Activated naive CD4-positive, alpha-beta T cell treated with anti-CD3 and anti-CD28 coated beads for 36 hours (primary cell): ENCODE results near the gene TRIM22. TPM values are rescaled to one million over a fixed set of nuclear protein-coding genes. Genes with fewer than 3 reads are reported as not detected.
"Not testable (repeated sequence)": the region's sequence is repeated elsewhere in the genome, so short reads cannot be mapped to it uniquely, and the experiment has no call there.

Experiments used
- CTCF ChIA-PET: fragments of 350-600 bp; sonication (Branson Sonifier 250); formaldehyde crosslinking; loops from one replicate; lab custom pipeline; 2021; ENCODE audit warnings: antibody characterized with exemption; lab: Charles Lee
- DNase-seq: peaks from one replicate; pipeline ENCODE4 v3.0.0-alpha.2; 2020
- H3K27ac Mint-ChIP-seq: one replicate; pipeline ENCODE4 v1.8.0; 2021; ENCODE audit warnings: mild to moderate bottlenecking, mixed read lengths
- H3K27me3 Mint-ChIP-seq: one replicate; pipeline ENCODE4 v1.8.0; 2021; ENCODE audit warnings: low read depth, mixed read lengths
- H3K36me3 Mint-ChIP-seq: one replicate; pipeline ENCODE4 v1.8.0; 2021; ENCODE audit warnings: low read depth, mixed read lengths
- H3K4me1 Mint-ChIP-seq: one replicate; pipeline ENCODE4 v1.8.0; 2021; ENCODE audit warnings: low read depth, mixed read lengths
- H3K4me3 Mint-ChIP-seq: one replicate; pipeline ENCODE4 v1.8.0; 2021; ENCODE audit warnings: mild to moderate bottlenecking, moderate library complexity, mixed read lengths
- H3K9me3 Mint-ChIP-seq: one replicate; pipeline ENCODE4 v1.8.0; 2021; ENCODE audit warnings: mixed read lengths
- intact Hi-C: fragments of 100-400 bp; cut with micrococcal nuclease; formaldehyde crosslinking; loops from one replicate; pipeline ENCODE4 v1.15.1; 2023
- total RNA-seq, 2 experiments: library from RNA; stranded (reverse); gene quantifications; one replicate each; pipeline ENCODE4 v1.2.3, GENCODE V29; 2021

The TRIM22 gene, protein sequence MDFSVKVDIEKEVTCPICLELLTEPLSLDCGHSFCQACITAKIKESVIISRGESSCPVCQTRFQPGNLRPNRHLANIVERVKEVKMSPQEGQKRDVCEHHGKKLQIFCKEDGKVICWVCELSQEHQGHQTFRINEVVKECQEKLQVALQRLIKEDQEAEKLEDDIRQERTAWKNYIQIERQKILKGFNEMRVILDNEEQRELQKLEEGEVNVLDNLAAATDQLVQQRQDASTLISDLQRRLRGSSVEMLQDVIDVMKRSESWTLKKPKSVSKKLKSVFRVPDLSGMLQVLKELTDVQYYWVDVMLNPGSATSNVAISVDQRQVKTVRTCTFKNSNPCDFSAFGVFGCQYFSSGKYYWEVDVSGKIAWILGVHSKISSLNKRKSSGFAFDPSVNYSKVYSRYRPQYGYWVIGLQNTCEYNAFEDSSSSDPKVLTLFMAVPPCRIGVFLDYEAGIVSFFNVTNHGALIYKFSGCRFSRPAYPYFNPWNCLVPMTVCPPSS
- total RNA-seq: 100 to 1,000 TPM; 280 to 292 TPM

DNA sequence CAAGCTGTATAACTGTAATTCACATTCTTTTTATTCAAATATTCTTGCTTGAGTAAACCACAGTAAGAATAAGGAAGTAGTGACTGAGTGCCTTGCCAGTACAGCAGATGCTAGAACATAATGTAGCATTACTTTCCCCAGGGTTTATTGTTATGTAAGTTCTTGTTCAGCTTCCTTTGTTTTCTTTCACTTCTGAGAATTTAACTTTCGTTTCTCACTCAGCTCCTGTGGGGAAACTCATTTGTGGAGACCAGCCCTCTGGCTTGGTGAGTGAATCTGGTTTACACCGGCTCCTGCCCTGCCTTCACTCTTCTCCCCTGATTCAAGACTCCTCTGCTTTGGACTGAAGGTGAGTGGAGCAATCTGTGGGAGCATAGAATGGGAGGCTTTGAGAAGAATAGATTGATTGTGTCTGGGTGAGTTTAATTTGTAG, at the start of gene TRIM22:
TRIM22 (plus strand) TSS at position 240 of the 433 bp plus-strand sequence. CDS start 6,443 bp downstream, outside the sequence.
- DNase-seq: peak; percentile 79
- Mint-ChIP-seq H3K27ac (peak within 1 kb of the TSS; percentile 98), H3K4me3 (peak within 1 kb of the TSS; percentile 92), H3K27me3 (no peaks in the 10 kb centered on the region), H3K36me3 (peaks cover 36% of the 10 kb centered on the region), H3K9me3 (no peaks in the 10 kb centered on the region), H3K4me1 (peaks cover 48% of the 10 kb centered on the region)
- CTCF ChIA-PET: interaction anchor here (0.8 to 1.2 kb wide), 2 partner anchors 120 to 213 kb away, joined by 3 read pairs; no protein-coding TSS in a partner anchor
- intact Hi-C loops: loop anchor here (1.0 to 5.0 kb wide), 9 partner anchors 64 to 1847 kb away; partner anchors contain the start of genes APBB1, ARFIP2, MRPL17 and RHOG

DNA sequence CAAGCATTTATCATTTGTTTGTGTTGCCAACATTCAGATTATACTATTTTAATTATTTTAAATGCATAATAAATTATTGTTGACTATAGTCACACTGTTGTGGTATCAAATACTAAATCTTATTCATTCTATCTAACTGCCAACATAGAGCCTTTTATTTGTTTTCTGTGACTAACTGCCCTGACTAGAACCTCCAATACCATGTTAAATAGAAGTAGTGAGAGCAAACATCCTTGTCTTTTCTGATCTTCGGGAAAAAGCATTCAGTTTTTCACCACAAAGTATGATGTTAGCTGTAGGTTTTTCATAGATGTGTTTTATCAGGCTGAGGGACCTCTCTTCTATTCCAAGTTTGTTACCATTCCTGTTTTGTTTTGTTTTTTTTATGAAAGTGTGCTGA, 49.6 kb upstream of the TRIM22 start:
- Mint-ChIP-seq H3K27me3 (no peaks in the 10 kb centered on the region), H3K4me3 (no peak overlapping the region), H3K9me3 (no peaks in the 10 kb centered on the region), H3K36me3 (peaks cover 52% of the 10 kb centered on the region), H3K27ac (no peak overlapping the region), H3K4me1 (peaks cover 6% of the 10 kb centered on the region)
- CTCF ChIA-PET: no interaction called here
- intact Hi-C loops: no loop called here
- DNase-seq: no peak

DNA sequence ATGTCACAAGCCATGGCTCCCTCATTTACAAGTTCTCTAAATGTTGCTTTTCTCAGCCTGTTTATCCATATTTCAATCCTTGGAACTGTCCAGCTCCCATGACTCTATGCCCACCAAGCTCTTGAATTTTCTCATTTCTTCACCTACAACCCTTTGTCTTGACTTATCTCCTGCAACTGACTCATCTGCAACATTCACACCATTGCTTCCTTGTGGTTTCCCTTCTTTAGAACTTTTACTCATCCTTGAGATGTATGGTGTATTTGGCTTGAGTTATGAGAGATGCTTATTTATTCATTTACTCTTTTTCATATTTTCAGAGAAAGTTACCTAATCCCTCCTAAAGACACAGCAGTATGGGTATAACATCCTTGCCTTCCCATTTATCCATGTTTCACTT, 46.0 kb upstream of the TRIM22 start:
- no peak for DNase-seq
- Mint-ChIP-seq H3K27ac (no peak overlapping the region), H3K27me3 (no peaks in the 10 kb centered on the region), H3K9me3 (no peaks in the 10 kb centered on the region), H3K4me3 (no peak overlapping the region), H3K4me1 (peaks cover 6% of the 10 kb centered on the region), H3K36me3 (peaks cover 31% of the 10 kb centered on the region)
- intact Hi-C loops: no loop called here
- CTCF ChIA-PET: no interaction called here

DNA sequence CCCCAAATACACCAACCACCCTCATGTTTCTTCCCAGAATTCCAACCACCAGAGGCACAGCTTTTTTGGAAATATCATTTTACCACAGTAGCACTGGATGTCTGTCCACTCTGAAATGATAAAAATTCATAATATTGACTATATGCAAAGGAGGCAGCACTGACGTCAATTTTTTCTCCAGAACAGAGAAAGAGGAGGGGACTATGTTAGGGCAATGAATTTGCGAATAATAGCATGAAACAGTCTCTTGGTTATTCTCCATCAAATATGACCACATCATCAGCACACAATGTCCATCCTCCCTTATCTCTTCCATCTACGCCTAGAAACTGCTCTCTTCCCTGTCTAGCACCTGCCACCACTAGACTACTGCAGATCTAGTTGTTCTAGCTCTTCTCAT, 43.5 kb upstream of the TRIM22 start:
- H3K36me3 Mint-ChIP-seq: peaks cover 17% of the 10 kb centered on the region
- no peak for DNase-seq
- H3K4me3 Mint-ChIP-seq: no peak overlapping the region
- H3K27ac Mint-ChIP-seq: no peak overlapping the region
- peaks cover 6% of the 10 kb centered on the region for H3K4me1 Mint-ChIP-seq
- intact Hi-C loops: no loop called here
- no peaks in the 10 kb centered on the region for H3K9me3 Mint-ChIP-seq
- no peaks in the 10 kb centered on the region for H3K27me3 Mint-ChIP-seq
- CTCF ChIA-PET: no interaction called here

DNA sequence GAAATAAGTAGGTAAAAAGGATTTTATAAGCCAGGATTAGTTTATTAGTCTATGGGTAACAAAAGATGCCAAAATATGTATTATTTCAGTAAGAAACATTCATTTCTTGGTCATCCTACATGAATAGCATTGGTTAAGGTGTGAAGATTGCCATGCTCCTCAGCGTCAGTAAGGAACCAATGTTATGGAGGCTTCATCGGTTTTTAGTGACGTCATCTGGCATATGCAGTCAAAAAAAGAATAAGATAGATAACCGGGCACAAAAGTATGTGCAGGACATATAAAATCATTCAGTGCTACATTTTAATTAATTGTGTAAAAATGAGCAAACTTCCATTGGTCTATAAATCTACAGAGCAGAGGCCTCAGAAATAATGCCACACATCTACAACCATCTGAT, 34.1 kb upstream of the TRIM22 start:
- no peak overlapping the region for H3K4me3 Mint-ChIP-seq

DNA sequence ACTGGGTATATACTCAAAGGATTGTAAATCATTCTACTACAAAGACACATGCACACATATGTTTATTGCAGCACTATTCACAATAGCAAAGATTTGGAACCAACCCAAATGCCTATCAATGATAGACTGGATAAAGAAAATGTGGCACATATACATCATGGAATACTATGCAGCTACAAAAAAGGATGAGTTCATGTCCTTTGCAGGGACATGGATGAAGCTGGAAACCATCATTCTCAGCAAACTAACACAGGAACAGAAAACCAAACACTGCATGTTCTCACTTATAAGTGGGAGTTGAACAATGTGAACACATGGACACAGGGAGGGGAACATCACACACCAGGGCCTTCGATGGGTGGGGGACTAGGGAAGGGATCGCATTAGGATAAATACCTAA, 32.6 kb upstream of the TRIM22 start:
- CTCF ChIA-PET, H3K4me3 Mint-ChIP-seq, intact Hi-C loops, DNase-seq, H3K36me3 Mint-ChIP-seq, H3K27ac Mint-ChIP-seq, H3K27me3 Mint-ChIP-seq, H3K9me3 Mint-ChIP-seq, H3K4me1 Mint-ChIP-seq: not testable (repeated sequence)

More for the DNA sequence above, 34.1 kb upstream of the TRIM22 start:
- peaks cover 3% of the 10 kb centered on the region for H3K9me3 Mint-ChIP-seq
- no peak overlapping the region for H3K27ac Mint-ChIP-seq
- no peaks in the 10 kb centered on the region for H3K4me1 Mint-ChIP-seq
- CTCF ChIA-PET: no interaction called here
- no peaks in the 10 kb centered on the region for H3K27me3 Mint-ChIP-seq
- peaks cover 7% of the 10 kb centered on the region for H3K36me3 Mint-ChIP-seq
- intact Hi-C loops: no loop called here
- DNase-seq: no peak

DNA sequence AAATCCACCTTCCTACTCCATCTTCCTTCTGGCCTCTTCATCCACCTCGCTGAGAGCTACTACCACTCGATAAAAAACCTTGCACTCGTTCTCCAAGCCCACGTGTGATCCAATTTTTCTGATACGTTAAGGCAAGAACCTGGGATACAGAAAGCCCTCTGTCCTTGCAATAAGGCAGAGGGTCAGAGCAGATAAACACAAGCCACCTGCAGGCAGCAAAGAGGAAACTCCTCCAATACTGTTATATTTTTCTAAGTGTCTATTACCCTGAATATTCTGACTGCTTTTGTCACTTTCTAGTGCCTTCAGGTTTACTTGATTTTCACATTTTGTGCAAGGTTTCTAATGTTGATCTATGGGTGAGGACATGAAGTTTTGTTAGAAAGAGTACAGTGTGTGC, 31.3 kb upstream of the TRIM22 start:
- H3K4me3 Mint-ChIP-seq: no peak overlapping the region
- peaks cover 9% of the 10 kb centered on the region for H3K36me3 Mint-ChIP-seq
- CTCF ChIA-PET: no interaction called here
- intact Hi-C loops: no loop called here
- no peak overlapping the region for H3K27ac Mint-ChIP-seq
- no peak for DNase-seq
- no peaks in the 10 kb centered on the region for H3K4me1 Mint-ChIP-seq
- H3K9me3 Mint-ChIP-seq: peaks cover 2% of the 10 kb centered on the region
- no peaks in the 10 kb centered on the region for H3K27me3 Mint-ChIP-seq

DNA sequence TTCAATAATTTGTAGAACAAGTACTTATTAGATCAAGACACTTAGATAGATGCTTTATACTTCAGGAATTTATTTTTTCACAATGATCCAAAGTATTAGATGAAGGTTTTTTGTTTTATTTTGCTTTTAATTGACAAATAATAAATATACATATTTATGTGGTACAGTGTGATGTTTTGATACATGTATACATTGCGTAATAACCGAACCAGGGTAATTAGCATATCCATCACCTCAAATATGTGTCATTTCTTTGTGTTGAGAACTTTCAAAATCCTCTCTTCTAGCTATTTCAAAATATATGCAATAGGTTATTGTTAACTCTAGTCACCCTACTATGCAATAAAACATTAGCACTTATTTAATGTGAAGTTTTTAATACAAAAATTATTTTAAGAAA, 26.1 kb upstream of the TRIM22 start:
- no peaks in the 10 kb centered on the region for H3K9me3 Mint-ChIP-seq
- intact Hi-C loops: no loop called here
- no peak overlapping the region for H3K4me3 Mint-ChIP-seq
- CTCF ChIA-PET: no interaction called here
- H3K36me3 Mint-ChIP-seq: peaks cover 9% of the 10 kb centered on the region
- DNase-seq: no peak
- no peak overlapping the region for H3K27ac Mint-ChIP-seq
- no peaks in the 10 kb centered on the region for H3K4me1 Mint-ChIP-seq
- H3K27me3 Mint-ChIP-seq: no peaks in the 10 kb centered on the region

DNA sequence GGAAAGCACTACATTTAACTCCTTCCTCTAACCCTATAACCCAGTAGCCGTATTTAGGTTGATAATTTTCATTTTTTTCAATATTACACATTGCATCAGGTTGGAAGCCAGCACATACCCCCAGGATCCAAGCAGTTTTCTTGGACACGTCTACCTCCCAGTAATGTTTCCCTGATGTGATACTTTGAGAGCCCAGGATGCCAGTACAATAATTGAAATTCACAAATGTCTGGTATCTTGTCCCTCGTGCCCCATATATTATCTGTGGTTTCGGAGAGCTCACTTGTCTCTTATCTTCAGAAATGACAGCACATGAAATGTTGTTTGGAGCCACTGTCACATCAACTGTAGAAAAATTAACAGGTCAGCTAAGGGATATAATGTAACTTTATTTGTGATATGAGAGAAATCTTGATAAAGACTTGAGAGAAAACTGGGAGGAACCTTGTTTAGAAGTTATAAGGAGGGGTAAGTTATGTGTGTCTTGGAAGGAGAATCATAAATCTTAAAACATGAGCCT, 24.5 kb upstream of the TRIM22 start:
- CTCF ChIA-PET: interaction anchor here (0.6 kb wide), 1 partner anchor 28 kb away, joined by 4 read pairs; no protein-coding TSS in a partner anchor
- H3K9me3 Mint-ChIP-seq: no peaks in the 10 kb centered on the region
- H3K36me3 Mint-ChIP-seq: peaks cover 14% of the 10 kb centered on the region
- no peaks in the 10 kb centered on the region for H3K4me1 Mint-ChIP-seq
- no peak overlapping the region for H3K4me3 Mint-ChIP-seq
- no peak for DNase-seq
- no peaks in the 10 kb centered on the region for H3K27me3 Mint-ChIP-seq
- H3K27ac Mint-ChIP-seq: no peak overlapping the region
- intact Hi-C loops: no loop called here

DNA sequence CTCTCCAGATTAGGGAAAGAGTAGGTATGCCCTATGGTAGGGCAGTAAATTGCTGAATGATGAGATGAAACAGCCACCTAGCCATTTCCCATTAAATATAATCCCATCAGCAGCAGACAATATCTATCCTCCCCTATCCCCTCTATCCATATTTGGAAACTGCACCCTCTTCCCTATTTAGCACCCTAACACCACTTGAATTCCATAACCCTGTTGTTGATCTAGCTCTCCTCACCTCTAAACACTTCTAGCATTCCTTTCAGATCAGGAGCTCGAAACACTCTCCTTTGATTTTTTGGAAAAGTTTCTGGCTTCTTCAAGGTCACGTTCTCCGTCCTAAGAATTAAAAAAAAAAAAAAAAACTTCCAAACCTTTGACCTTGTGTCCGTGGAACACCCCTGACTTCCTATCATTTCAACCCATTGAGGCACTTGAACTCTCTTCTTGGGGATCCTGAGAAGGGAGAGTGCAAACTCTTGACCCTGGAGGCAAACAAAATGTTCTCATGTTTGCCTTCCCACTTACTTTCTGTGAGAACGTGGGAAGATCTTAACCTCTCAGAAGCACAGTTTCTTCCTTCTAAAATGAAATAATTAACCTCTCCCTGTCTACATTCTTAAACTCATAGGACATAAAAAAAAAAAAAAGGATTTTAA, 23.7 kb upstream of the TRIM22 start:
- H3K27me3 Mint-ChIP-seq: no peaks in the 10 kb centered on the region
- H3K27ac Mint-ChIP-seq: no peak overlapping the region
- peaks cover 19% of the 10 kb centered on the region for H3K36me3 Mint-ChIP-seq
- DNase-seq: no peak
- H3K4me1 Mint-ChIP-seq: no peaks in the 10 kb centered on the region
- intact Hi-C loops: no loop called here
- CTCF ChIA-PET: no interaction called here
- no peak overlapping the region for H3K4me3 Mint-ChIP-seq
- no peaks in the 10 kb centered on the region for H3K9me3 Mint-ChIP-seq

DNA sequence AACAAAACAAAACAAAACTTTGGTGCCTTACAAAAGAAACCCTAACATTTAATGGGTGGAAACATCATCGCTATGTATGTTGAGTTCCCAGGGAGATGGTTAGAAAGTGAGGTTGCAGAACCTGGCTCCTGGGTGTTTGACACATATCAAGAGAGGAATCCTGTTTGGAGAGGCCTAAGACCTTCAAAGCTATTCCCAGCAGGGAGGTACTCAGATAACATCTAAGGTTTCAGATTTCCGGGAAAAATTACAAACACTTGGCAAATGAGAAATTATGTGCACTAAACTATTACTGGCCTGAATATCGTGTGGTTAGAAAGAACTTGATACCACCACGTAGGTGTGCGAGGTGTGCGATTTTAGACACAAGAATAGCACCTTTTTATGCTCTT, 23.2 kb upstream of the TRIM22 start:
- DNase-seq: no peak
- intact Hi-C loops: no loop called here

DNA sequence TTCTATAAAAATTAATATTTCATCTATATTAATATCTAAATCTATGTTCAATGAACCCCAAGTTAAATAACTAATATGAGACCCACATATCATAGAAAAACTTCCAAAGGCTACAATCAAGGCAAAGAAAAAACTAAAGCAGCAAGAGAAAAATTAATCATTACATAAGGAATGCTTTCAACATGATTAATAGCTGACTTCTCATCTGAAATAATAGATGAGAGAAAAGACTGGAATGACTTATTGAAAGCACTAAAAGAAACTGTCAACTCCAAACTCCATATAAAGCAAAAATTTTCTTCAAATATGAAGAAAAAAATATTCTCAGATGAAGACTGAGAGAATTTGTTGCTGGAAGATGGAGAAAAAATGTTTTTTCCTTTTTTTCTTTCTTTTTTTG, 17.8 kb upstream of the TRIM22 start:
- intact Hi-C loops: no loop called here
- H3K36me3 Mint-ChIP-seq: peaks cover 21% of the 10 kb centered on the region
- CTCF ChIA-PET: interaction anchor here (1.3 kb wide), 1 partner anchor 10 kb away, joined by 3 read pairs; no protein-coding TSS in a partner anchor
- H3K27ac Mint-ChIP-seq: no peak overlapping the region
- H3K4me3 Mint-ChIP-seq: no peak overlapping the region
- no peak for DNase-seq
- no peaks in the 10 kb centered on the region for H3K27me3 Mint-ChIP-seq
- peaks cover 7% of the 10 kb centered on the region for H3K4me1 Mint-ChIP-seq
- H3K9me3 Mint-ChIP-seq: peaks cover 1% of the 10 kb centered on the region

More for the DNA sequence above, 23.2 kb upstream of the TRIM22 start:
- H3K27ac Mint-ChIP-seq: no peak overlapping the region
- H3K36me3 Mint-ChIP-seq: peaks cover 17% of the 10 kb centered on the region
- H3K27me3 Mint-ChIP-seq: no peaks in the 10 kb centered on the region
- H3K9me3 Mint-ChIP-seq: no peaks in the 10 kb centered on the region
- no peak overlapping the region for H3K4me3 Mint-ChIP-seq
- H3K4me1 Mint-ChIP-seq: no peaks in the 10 kb centered on the region
- CTCF ChIA-PET: no interaction called here
